NCI-H2081 (cell line): ENCODE measurements around the gene PLEK.
"Not testable (repeated sequence)": the region's sequence is repeated elsewhere in the genome, so short reads cannot be mapped to it uniquely, and the experiment has no call there.

Experiments
- DNase-seq, 2 experiments: peaks; one replicate each; lab custom pipeline; 2025; lab: John Stamatoyannopoulos, UW

The PLEK gene

DNA sequence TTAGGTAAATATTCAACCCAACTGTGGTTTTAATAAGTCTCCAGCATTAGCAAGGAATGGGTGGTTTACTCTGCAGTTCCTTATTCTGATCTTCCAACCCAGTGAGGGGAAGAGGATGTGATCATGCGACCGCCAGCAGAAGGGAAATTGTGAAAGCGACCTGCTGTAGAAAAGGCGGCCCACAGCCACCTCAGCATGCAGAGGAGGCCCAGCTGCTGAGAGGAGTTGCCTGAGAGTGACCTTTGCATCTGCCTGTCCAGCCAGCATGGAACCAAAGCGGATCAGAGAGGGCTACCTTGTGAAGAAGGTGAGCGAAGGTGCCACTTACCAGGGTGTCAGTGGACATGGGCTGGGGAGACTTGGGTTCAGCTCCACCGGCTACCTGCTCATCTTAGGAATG is at the start of gene PLEK:
Gene PLEK (plus strand): TSS at position 196 of the 400 bp plus-strand sequence. CDS start 70 bp downstream, at position 266.
- no peak for DNase-seq

GRCh38 chr2:68316111-68316510 is 49.0 kb upstream of the PLEK start:
- no peak for DNase-seq

GRCh38 chr2:68317971-68318913 is 46.8 kb upstream of the PLEK start:
- peak in 1 of 2 experiments; percentile 34 for DNase-seq

- no peak for DNase-seq
Observed at GRCh38 chr2:68318914-68319397, 46.1 kb upstream of the PLEK start.

DNA sequence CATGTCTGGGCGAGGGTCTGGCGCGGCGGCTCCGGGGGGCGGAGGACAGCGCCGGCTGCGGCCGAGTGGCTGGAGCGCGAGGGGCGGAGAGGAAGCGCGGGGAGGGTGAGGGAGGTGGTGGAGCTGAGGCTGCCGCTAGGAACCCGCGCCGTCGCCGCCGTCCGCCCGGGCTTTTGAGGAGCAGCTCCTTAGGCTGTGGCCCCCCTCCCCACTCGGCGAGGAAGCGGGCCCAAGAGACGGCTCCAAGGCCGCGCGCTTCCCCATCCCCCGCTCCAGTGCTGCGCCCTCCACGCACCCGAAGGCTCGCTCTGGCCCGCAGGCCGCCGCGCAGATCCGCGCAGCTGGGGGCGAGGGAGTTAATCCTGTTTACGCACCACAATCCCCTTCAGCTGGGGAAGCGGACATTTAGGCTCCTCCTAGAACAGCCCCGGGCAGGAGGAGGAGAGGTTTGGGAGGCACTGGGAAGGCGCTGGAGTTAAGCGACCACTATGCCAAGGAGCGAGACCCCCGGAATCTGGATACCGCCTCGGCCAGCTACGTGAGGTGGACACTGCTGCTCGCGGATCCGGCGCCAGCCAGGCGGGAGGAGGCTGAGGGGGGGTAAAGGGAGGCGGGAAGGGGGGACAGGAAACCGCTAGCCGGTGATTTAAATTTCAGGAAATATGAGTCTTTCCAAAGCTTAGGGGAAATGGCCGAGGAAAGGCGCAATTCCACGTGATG is 45.5 kb upstream of the PLEK start, which contains the start of gene CNRIP1:
Gene CNRIP1 (minus strand): TSS at position 552 of the 720 bp plus-strand sequence. CDS start 549 bp downstream, at position 3.
- peak; percentile 69 to 83 for DNase-seq

- DNase-seq = peak; percentile 52 to 73
Observed at GRCh38 chr2:68320118-68320641, 44.9 kb upstream of the PLEK start.

GRCh38 chr2:68325056-68325455 is 40.0 kb upstream of the PLEK start:
- DNase-seq = no peak

- no peak for DNase-seq
Observed at GRCh38 chr2:68328901-68329300, 36.2 kb upstream of the PLEK start.

GRCh38 chr2:68330691-68331090 is 34.4 kb upstream of the PLEK start:
- DNase-seq = no peak

DNA sequence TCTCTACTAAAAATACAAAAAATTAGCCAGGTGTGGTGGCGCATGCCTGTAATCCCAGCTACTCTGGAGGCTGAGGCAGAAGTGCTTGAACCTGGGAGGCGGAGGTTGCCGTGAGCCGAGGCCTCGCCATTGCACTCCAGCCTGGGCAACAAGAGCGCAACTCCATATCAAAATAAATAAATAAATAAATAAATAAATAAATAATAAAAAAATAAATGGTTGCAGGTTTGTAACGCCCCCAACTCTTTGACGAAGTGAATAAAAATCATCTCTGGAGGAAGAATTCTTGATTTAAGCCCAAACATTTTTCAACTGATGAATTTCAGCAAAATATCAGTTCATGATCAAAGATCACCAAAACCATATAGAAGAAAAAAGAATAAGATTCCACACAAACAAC is 32.1 kb upstream of the PLEK start:
- no peak for DNase-seq

DNA sequence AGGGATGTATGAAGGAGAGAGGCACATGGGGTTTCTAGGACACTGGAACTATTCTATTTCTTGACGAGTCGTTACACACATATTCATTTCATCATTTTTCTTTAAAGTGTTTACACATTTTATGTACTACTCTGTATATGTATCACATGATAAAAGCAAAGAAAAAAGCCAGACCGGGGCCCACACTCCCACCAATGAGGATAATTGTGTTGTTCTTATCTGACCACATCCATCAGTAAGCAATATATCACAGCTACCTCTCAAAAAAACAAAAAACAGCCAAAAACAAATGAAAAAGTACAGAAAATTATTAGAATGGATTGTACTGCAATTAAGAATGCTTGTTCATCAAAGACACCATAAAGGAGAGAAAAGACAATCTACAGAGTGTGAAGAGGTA is 31.2 kb upstream of the PLEK start:
- DNase-seq = no peak

- no peak for DNase-seq
Observed at GRCh38 chr2:68336192-68336591, 28.9 kb upstream of the PLEK start.

DNA sequence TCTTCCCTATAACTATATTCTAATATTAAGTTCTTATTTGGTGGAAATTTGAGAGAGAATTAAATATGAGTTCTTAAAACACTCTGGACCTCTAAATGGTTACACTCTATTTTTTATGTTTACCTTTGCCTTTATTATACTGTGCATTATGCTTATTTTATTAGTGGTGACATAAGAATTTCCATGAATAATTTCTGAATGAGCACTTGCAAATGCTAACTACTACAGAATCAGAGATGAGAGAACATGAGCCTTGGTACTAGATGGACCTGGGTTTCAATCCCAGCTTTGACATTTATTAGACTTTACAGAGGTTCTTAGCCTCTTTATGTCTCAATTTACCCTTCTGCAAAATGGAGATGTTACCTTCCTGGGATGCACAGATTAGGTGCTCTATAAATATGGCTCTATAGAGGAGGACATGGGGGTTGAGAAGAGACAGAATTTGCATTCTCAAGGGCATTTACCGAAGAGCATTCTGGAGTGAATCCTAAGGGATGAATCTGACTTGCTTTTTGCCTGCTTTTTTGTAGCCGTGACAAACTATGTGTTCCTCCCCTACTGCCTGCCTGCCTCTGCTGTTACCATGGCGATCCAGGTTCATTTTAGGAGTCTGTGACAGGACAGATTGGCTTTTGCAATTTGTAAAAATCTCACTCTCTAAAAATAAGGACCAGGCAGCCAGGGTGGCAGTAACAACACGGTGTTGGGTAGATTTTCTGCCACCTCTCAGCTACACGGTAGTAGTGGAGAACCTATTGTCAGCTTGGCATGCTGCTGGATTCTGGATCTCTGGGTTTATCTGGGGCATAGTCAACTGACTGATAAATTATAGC is 24.6 kb upstream of the PLEK start:
- no peak for DNase-seq

DNA sequence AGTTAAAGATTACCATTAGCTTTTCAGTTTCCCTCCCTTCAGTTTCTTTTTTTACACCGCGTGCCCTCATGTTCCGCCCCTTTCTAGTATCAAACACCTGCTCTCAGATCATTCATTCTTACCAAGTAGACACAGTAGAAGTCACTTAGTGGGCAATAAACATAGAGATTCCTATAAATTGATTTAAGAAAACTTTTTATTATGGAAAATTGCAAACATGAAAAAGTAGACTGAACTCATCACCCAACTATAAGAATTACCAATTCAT is 24.1 kb upstream of the PLEK start:
- no peak for DNase-seq

DNA sequence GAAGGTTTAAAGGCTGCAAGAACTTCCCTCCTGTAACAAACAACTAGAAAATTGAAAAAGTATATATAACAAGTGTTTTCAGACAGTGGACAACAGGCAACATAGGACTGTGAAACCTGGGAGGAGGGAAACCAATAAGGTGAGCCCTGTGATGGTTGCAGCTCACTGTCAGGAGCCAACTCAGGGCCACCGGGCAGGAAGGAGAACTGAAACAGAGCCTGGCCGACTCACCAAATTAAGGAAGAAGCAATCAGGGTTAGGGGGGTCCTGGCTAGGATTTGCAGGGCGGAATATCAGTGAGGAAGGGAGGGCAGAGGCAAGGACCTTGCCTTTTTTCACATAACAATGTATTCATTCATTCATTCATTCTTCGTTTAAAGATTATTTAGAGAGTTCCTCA is 23.5 kb upstream of the PLEK start:
- DNase-seq = no peak

- DNase-seq = no peak
Observed at GRCh38 chr2:68342470-68342869, 22.6 kb upstream of the PLEK start.

DNA sequence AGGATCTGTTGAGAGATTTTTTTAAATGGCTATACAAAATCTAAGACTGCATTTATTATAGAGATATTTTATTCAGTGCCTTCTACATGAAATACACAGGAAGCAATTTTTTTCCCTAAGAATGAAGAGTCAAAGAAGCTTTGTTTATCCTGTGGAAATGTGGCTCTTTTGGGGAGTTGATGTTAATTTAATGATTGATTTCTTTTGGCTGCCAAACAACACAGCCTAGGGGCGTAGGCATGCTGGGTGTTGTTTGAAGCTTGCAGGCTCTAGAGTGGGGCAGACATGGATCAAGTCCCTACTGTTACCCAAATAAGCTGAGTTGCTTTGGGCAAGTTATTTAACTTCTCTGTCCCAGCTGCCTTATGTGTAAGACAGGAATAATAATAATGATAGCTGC is 21.1 kb upstream of the PLEK start:
- DNase-seq = peak in 1 of 2 experiments; percentile 34

GRCh38 chr2:68345129-68345875 is 19.8 kb upstream of the PLEK start:
- DNase-seq = no peak

DNA sequence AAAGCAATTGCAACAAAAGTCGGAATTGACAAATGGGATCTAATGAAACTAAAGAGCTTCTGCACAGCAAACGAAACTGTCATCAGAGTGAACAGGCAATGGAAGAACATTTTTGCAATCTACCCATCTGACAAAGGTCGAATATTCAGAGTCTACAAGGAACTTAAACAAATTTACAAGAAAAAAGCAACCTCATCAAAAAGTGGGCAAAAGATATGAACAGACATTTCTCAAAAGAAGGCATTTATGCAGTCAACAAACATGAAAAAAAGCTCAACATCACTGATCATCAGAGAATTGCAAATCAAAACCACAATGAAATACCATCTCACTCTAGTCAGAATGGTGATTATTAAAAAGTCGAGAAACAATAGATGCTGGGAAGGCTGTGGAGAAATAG is 16.0 kb upstream of the PLEK start:
- DNase-seq = not testable (repeated sequence)

GRCh38 chr2:68351997-68352396 is 13.1 kb upstream of the PLEK start:
- DNase-seq = no peak
